GM19463 (cell line): ENCODE results near the gene TNFRSF17.
"Not testable (repeated sequence)": the region's sequence is repeated elsewhere in the genome, so short reads cannot be mapped to it uniquely, and the experiment has no call there.

Experiments
- ATAC-seq: cut with Tn5 transposase; IDR thresholded peaks from one replicate; pipeline ENCODE4 v1.9.1; 2021; ENCODE audit warnings: mild to moderate bottlenecking, moderate library complexity; ENCODE audit not compliant: unreplicated experiment

TNFRSF17 gene

DNA sequence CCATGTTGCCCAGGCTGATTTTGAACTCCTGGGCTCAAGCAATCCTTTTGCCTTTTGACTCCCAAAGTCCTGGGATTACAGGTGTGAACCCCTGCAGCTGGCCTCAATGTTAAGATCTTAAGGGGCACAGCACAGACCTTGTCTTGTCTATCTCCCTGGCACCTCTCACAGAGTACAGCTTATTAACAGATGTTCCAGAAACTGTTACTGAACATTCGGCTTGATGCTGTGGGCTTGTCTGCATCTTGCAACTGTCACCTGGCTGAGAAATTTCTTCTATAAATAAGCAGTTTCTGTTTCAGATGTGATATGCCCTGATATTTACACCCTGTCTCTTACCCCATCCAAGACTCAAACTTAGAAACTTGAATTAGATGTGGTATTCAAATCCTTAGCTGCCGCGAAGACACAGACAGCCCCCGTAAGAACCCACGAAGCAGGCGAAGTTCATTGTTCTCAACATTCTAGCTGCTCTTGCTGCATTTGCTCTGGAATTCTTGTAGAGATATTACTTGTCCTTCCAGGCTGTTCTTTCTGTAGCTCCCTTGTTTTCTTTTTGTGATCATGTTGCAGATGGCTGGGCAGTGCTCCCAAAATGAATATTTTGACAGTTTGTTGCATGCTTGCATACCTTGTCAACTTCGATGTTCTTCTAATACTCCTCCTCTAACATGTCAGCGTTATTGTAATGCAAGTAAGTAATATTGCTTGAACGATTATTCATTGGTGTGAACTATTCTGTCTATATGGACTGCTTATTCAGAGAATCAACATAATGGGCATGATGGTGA, at the start of gene TNFRSF17:
Gene TNFRSF17 (plus strand): TSS at position 450 of the 791 bp plus-strand sequence. CDS start 115 bp downstream, at position 565.
- ATAC-seq: peak; percentile 77

- ATAC-seq: peak; percentile 82
Measured at GRCh38 chr16:11915644-11916523, 49.1 kb upstream of the TNFRSF17 start, which contains the start of gene GSPT1. GSPT1 (minus strand) TSS chr16:11915956; CDS start chr16:11915720, 236 bp downstream.

DNA sequence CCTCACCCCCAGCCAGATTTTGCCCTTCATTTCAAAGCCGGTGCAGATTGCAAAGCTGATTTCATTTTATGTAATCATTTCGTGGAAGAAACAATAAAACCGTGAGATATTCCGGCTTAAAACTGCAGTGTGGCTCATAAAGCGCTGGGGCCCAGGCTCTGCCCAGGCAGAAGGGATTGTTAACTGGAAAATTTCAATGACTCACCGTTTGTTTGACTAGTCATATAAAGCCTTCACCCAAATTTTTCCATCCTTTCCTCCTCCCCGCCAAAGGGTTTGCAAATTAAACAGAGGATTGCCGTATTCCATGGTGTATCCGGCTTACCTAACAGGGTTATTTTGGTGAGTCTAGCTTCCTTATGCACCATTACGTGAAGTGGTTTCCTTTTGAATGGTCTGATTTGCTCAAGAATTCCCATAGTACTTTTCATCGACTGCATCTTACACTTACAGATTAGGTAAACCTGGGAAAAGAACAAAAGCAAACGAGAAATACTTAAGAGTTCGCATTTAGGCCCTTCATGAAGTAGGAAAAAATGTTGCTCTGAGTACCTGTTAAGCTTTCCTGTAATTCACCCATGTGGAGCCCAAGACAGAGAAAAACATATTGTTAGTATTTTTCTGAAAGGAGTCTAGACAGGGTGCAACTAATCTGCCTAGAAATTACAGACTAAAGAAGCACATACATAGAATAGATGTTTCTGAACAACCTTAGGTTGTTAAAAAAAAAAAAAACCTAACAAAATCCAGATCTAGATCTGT, 48.3 kb upstream of the TNFRSF17 start:
- no peak for ATAC-seq

- ATAC-seq: not testable (repeated sequence)
Measured at GRCh38 chr16:11924046-11924445, 41.0 kb upstream of the TNFRSF17 start.

DNA sequence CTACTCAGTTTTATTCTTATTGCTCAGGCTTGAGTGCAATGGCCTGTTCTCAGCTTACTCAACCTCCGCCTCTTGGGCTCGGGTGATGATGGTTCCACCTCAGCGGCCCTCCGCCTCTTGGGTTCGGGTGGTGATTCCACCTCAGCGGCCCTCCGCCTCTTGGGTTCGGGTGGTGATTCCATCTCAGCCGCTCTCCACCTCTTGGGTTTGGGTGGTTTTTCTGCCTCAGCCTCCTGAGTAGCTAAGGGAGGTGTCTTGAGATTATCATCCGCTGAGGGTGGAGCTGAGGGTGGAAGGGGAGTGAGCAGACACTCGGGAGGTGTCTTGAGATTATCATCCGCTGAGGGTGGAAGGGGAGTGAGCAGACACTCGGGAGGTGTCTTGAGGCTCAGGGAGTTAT, 37.7 kb upstream of the TNFRSF17 start:
- ATAC-seq: not testable (repeated sequence)

GRCh38 chr16:11941945-11942344, 23.1 kb upstream of the TNFRSF17 start, which contains the start of gene NPIPB2:
NPIPB2 (minus strand) TSS chr16:11942045; CDS start chr16:11942045, 0 bp downstream.
- ATAC-seq: not testable (repeated sequence)

DNA sequence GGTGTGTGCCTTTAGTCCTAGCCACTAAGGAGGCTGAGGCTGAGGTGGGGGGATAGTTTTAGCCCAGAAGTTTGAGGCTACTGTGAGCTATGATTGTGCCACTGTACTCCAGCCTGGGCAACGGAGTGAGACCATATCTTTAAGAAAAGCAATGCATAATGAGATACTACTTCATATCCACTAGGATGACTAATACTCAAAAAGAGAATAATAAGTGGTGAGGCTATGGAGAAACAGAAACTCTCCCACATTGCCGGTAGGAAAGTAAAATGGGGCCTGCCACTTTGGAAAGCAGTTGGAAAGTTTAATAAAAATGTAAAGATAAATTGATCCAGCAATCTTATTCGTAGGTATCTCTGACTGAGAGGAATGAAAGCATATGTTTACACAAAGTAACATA, 18.6 kb upstream of the TNFRSF17 start:
- ATAC-seq: no peak

DNA sequence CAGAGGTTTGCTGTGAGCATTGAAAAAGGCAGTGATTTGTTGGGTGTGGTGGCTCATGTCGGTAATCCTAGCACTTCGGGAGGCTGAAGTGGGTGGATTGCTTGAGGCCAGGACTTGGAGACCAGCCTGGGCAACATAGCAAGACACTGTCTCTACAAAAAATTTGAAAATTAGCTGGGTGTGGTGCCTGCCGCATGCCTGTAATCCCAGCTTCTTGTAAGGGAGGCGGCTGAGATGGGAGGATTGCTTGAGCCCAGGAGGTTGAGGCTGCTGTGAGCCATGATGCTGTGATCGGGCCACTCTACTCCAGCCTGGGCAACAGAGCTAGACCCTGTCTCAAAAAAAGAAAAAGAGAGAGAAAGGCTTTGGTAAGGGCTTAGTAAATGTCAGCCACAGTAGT, 16.2 kb upstream of the TNFRSF17 start:
- no peak for ATAC-seq

DNA sequence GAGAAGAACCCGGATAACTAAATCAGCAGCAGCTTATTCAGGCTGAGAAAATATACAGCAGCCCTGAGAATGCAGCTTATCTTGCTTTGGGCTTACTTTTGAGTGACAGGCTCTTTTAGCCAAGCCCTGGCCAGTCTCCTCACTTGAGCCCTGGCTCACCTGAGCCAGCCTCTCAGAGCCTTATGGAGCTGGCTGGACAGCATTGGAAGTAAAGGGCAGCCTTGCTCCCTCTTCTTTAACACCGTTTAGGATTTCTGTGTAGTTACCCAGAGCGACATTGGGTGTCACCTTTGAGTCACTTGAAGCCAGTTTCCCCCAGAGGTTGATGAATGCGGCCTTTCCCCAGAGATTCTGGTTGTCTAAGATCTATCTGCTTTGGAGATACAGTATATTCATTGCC, 15.5 kb upstream of the TNFRSF17 start:
- peak; percentile 63 for ATAC-seq

DNA sequence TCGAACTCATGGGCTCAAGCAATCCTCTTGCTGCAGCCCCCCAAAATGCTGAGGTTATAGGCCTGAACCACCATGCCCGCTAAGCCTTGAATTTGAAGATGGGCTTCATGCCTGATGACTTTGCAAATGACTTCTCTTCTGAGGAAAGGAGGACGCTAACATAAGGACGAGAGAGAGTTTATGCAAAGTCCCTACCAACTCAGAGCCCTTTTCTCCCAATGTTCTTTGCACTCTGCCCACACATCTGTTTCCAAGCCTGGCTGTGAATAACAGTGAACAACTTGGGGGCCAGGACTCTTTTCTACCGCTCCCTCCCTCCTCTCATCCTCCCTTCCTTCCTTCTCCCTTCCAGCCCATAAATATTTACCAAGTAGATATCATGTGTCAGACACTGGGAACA, 14.6 kb upstream of the TNFRSF17 start:
- no peak for ATAC-seq

- ATAC-seq: not testable (repeated sequence)
Measured at GRCh38 chr16:11953576-11953975, 11.4 kb upstream of the TNFRSF17 start.

DNA sequence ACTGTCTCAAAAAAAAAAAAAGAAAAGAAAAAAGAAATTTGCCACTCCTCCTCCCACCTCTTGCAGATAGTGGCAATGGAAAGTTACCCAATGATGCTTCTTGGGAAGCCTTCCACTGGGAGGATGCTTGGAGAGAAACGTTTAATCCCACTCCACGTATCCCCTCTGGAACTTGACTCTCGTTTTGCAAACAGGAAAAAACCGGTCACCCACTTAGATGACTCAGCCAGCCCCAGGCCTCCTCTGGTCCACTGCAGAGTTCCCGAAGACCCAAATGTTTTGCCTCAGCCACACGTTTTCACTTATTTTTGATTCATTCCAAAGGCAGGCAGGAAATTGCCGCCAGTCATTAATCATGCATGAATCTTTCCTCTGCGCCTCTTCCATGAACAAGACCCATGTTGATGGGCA, 9.3 kb upstream of the TNFRSF17 start:
- no peak for ATAC-seq

DNA sequence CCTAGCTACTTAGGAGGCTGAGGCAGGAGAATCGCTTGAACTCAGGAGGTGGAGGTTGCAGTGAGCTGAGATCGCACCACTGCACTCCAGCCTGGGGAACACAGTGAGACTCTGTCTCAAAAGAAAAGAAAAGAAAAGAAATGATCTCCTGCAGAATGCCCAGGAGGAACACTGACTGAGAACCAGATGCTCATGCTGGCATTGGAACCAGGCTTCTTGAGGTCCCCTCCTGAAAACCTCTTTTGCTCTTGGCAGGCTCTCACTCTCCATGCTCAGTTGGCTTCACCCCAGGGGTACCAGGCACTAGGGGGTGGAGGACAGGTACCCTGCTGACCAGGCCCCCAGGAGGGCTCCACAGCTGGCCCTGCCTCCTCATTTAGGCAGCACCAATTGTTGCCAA, 8.5 kb upstream of the TNFRSF17 start:
- no peak for ATAC-seq

DNA sequence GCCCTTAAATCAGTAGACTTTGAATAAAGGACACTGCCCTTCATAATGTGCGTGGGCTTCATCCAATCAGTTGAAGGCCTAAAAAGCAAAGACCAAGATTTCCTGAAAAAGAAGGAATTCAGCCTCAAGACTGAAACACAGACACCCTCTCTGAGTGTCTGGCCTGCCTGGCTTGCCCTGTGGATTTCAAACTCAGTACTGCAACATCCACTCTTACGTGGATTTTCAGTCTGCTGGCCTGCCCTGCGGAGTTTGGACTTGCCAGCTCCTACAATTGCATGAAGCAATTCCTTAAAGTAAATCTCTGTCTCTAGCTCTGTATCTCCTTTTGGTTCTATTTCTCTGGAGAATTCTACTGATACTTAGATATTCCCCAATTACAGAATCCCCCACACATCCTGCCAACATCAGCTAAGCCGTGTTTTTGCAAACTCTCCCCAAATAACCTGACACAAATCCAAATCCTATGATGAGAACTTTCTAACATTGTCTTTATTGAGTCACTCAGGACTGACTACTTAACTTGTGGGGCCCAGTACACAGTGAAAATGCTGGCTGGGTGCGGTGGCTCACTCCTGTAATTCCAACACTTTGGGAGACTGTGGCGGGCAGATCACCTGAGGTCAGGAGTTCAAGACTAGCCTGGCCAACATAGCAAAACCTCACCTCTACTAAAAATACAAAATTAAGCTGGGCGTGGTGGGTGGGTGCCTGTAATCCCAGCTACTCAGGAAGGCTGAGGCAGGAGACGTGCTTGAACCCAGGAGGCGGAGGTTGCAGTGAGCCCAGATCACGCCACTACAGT, 7.2 kb upstream of the TNFRSF17 start:
- no peak for ATAC-seq

- ATAC-seq: not testable (repeated sequence)
Measured at GRCh38 chr16:11962457-11962856, 2.6 kb upstream of the TNFRSF17 start.

- ATAC-seq: not testable (repeated sequence)
Measured at GRCh38 chr16:11962978-11963377, 2.0 kb upstream of the TNFRSF17 start.

GRCh38 chr16:11963706-11964105, 1.3 kb upstream of the TNFRSF17 start:
- ATAC-seq: no peak

GRCh38 chr16:11966173-11966572, 1.2 kb downstream of the TNFRSF17 start:
- no peak for ATAC-seq

DNA sequence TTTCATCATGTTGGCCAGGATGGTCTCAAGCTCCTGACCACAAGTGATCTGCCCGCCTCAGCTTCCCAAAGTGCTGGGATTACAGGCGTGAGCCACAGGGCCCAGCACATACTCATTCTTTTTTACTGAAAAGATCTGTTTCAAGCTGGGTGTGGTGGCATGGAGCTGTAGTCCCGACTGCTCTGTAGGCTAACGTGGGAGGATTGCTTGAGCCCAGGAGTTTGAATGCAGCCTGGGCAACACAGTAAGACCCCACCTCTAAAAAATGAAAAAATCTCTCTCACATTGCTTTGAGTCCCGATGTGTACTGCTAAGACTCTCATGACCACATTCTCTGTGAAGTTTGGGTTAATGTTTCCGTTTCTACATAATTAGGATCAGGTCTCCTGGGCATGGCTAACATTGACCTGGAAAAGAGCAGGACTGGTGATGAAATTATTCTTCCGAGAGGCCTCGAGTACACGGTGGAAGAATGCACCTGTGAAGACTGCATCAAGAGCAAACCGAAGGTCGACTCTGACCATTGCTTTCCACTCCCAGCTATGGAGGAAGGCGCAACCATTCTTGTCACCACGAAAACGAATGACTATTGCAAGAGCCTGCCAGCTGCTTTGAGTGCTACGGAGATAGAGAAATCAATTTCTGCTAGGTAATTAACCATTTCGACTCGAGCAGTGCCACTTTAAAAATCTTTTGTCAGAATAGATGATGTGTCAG, 2.3 kb downstream of the TNFRSF17 start:
- ATAC-seq: no peak
